ENCODE measurements around the gene CNN3.

CNN3 gene

DNA sequence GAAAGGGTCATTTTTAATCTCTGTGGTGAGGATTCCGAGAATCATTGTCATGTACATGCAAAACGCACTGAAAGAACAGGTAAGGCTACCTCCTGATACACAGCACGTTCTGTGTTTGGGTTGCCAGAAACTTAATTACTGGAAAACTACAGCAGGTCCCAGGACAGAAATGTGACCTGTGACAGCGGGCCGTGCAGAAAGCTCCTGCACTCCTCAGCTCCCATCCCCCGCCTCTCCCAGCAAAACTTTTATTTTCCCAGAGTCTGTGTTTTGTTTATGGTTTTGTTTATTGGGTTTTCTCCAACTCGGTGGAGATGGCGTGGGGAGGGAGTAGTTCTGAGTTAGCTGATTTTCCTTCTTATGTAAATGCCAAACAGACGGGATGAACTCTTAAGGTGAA, 62.1 kb downstream of the CNN3 start:
- no peak overlapping the region for H3K4me3 ChIP-seq (replicated peaks; ENCODE audit: low read depth, low read length)
- no peaks in the 10 kb centered on the region for H3K36me3 ChIP-seq (ENCODE audit: control insufficient read depth, insufficient read depth, low read length)
- H3K27me3 ChIP-seq (replicated peaks; ENCODE audit: control insufficient read depth, insufficient read depth, low read length), result no peaks in the 10 kb centered on the region; the same call in 1 of the 2 replicates
- DNase-seq (ENCODE audit: extremely low read depth, insufficient read length), result no peak
- TF ChIP-seq, protein P1, sequence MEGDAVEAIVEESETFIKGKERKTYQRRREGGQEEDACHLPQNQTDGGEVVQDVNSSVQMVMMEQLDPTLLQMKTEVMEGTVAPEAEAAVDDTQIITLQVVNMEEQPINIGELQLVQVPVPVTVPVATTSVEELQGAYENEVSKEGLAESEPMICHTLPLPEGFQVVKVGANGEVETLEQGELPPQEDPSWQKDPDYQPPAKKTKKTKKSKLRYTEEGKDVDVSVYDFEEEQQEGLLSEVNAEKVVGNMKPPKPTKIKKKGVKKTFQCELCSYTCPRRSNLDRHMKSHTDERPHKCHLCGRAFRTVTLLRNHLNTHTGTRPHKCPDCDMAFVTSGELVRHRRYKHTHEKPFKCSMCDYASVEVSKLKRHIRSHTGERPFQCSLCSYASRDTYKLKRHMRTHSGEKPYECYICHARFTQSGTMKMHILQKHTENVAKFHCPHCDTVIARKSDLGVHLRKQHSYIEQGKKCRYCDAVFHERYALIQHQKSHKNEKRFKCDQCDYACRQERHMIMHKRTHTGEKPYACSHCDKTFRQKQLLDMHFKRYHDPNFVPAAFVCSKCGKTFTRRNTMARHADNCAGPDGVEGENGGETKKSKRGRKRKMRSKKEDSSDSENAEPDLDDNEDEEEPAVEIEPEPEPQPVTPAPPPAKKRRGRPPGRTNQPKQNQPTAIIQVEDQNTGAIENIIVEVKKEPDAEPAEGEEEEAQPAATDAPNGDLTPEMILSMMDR (IDR thresholded peaks at IDR 0.05; ENCODE audit: insufficient read depth, low read length, poor library complexity, severe bottlenecking), result no peak

DNA sequence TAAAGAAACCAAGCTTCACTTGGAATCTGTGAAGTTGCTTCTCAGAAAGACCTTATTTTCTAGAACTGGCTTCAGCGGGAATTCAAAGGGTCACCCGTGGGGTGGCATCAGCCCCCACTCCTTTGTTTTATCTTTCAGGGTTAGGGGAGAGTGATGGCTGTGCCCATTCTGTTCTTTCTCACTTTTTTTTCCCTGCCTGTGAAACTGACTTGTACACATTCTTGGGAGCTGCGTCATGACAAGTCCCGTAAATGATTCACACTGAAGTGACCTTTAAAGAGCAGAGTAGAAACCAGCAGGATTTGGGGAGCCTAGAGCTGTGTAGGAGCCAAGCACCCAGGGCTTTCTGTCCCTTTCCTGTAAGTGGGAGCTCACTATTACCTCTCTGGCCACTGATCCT, 63.0 kb downstream of the CNN3 start:
- Histone ChIP-seq H3K36me3 (ENCODE audit: control insufficient read depth, insufficient read depth, low read length) (no peaks in the 10 kb centered on the region), H3K4me3 (replicated peaks; ENCODE audit: low read depth, low read length) (no peak overlapping the region), H3K27me3 (replicated peaks; ENCODE audit: control insufficient read depth, insufficient read depth, low read length) (no peaks in the 10 kb centered on the region; the same call in 1 of the 2 replicates)
- no peak for DNase-seq (ENCODE audit: extremely low read depth, insufficient read length)
- TF ChIP-seq, protein P1 (IDR thresholded peaks at IDR 0.05; ENCODE audit: insufficient read depth, low read length, poor library complexity, severe bottlenecking), result no peak

- Histone ChIP-seq H3K27me3 (replicated peaks; ENCODE audit: control insufficient read depth, insufficient read depth, low read length) (no peaks in the 10 kb centered on the region; the same call in 1 of the 2 replicates), H3K36me3 (ENCODE audit: control insufficient read depth, insufficient read depth, low read length) (no peaks in the 10 kb centered on the region), H3K4me3 (replicated peaks; ENCODE audit: low read depth, low read length) (no peak overlapping the region)
- no peak for DNase-seq (ENCODE audit: extremely low read depth, insufficient read length)
- TF ChIP-seq, protein P1 (IDR thresholded peaks at IDR 0.05; ENCODE audit: insufficient read depth, low read length, poor library complexity, severe bottlenecking), result no peak
Observed at GRCh38 chr1:94863297-94863911, 63.5 kb downstream of the CNN3 start.

DNA sequence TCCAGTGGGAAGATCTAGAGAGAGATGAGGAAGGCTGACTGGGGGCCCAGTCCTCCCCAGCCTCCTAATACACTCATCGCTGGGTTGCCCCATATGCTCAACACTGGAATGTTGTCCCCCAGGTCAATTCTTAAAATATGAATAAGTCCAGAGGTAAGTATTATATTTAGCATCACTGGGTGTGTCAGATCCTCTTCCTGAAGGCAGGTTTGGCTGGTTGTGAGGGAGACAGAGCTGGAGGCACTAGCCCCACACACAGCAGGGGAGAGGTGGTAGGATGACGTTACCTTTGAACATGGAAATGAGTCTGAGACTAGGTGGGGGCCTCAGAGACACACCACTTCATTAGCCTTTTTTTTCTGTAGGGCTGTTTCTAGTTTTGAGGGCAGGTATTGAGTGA, 64.2 kb downstream of the CNN3 start:
- no peak for DNase-seq (ENCODE audit: extremely low read depth, insufficient read length)
- H3K36me3 ChIP-seq (ENCODE audit: control insufficient read depth, insufficient read depth, low read length), result no peaks in the 10 kb centered on the region
- no peak overlapping the region for H3K4me3 ChIP-seq (replicated peaks; ENCODE audit: low read depth, low read length)

GRCh38 chr1:94859174-94859573, 67.7 kb downstream of the CNN3 start:
- Histone ChIP-seq H3K36me3 (ENCODE audit: control insufficient read depth, insufficient read depth, low read length) (no peaks in the 10 kb centered on the region), H3K4me3 (replicated peaks; ENCODE audit: low read depth, low read length) (no peak overlapping the region), H3K27me3 (replicated peaks; ENCODE audit: control insufficient read depth, insufficient read depth, low read length) (no peaks in the 10 kb centered on the region; the same call in 1 of the 2 replicates)
- DNase-seq (ENCODE audit: extremely low read depth, insufficient read length), result no peak
- TF ChIP-seq, protein P1 (IDR thresholded peaks at IDR 0.05; ENCODE audit: insufficient read depth, low read length, poor library complexity, severe bottlenecking), result no peak

More for the DNA sequence above, 64.2 kb downstream of the CNN3 start:
- TF ChIP-seq, protein P1 (IDR thresholded peaks at IDR 0.05; ENCODE audit: insufficient read depth, low read length, poor library complexity, severe bottlenecking), result no peak
- no peaks in the 10 kb centered on the region; the same call in 1 of the 2 replicates for H3K27me3 ChIP-seq (replicated peaks; ENCODE audit: control insufficient read depth, insufficient read depth, low read length)
